NCI-H146 treated with DMSO at 0.1 percent for 48 hours (cell line): ENCODE measurements around the gene OSBPL8.

Experiments
- DNase-seq: peaks from one replicate; lab custom pipeline; 2025; ENCODE audit not compliant: unreplicated experiment; lab: John Stamatoyannopoulos, UW

OSBPL8 gene

GRCh38 chr12:76559400-76560085 is at the start of gene OSBPL8:
TSS of gene OSBPL8 (minus strand) at chr12:76559771. CDS start at chr12:76487551, 72,220 bp downstream.
- peak; percentile 90 for DNase-seq

GRCh38 chr12:76608070-76608469 is 48.5 kb upstream of the OSBPL8 start:
- DNase-seq, result no peak

GRCh38 chr12:76595056-76595455 is 35.5 kb upstream of the OSBPL8 start:
- DNase-seq, result no peak

GRCh38 chr12:76591476-76591875 is 31.9 kb upstream of the OSBPL8 start:
- DNase-seq, result no peak

GRCh38 chr12:76590131-76590530 is 30.6 kb upstream of the OSBPL8 start:
- DNase-seq, result no peak

- no peak for DNase-seq
Measured at GRCh38 chr12:76588881-76589565, 29.5 kb upstream of the OSBPL8 start.

- DNase-seq, result no peak
Measured at GRCh38 chr12:76587428-76588178, 28.0 kb upstream of the OSBPL8 start.

- DNase-seq, result no peak
Measured at GRCh38 chr12:76586764-76587395, 27.3 kb upstream of the OSBPL8 start.

- DNase-seq, result no peak
Measured at GRCh38 chr12:76583301-76583700, 23.7 kb upstream of the OSBPL8 start.

- DNase-seq, result no peak
Measured at GRCh38 chr12:76573840-76574373, 14.3 kb upstream of the OSBPL8 start.

GRCh38 chr12:76571256-76571655 is 11.7 kb upstream of the OSBPL8 start:
- no peak for DNase-seq

- DNase-seq, result no peak
Measured at GRCh38 chr12:76569685-76570604, 10.4 kb upstream of the OSBPL8 start.

GRCh38 chr12:76568888-76569551 is 9.4 kb upstream of the OSBPL8 start:
- no peak for DNase-seq

GRCh38 chr12:76568130-76568529 is 8.6 kb upstream of the OSBPL8 start:
- DNase-seq, result no peak

- DNase-seq, result no peak
Measured at GRCh38 chr12:76563061-76563460, 3.5 kb upstream of the OSBPL8 start.

- DNase-seq, result no peak
Measured at GRCh38 chr12:76562130-76562529, 2.6 kb upstream of the OSBPL8 start.

- no peak for DNase-seq
Measured at GRCh38 chr12:76560086-76560491, 518 bp upstream of the OSBPL8 start.

GRCh38 chr12:76558684-76559399 is 729 bp downstream of the OSBPL8 start:
- peak; percentile 66 for DNase-seq

GRCh38 chr12:76556368-76556767 is 3.2 kb downstream of the OSBPL8 start:
- DNase-seq, result no peak
